Activated T-cell treated with anti-CD3 and anti-CD28 coated beads for 24 hours (primary cell): ENCODE results near the gene OPCML.

ENCODE experiments used
- DNase-seq: peaks from one replicate; pipeline ENCODE4 v3.0.0-alpha.2; 2020; ENCODE audit warnings: low read depth

The OPCML gene

DNA sequence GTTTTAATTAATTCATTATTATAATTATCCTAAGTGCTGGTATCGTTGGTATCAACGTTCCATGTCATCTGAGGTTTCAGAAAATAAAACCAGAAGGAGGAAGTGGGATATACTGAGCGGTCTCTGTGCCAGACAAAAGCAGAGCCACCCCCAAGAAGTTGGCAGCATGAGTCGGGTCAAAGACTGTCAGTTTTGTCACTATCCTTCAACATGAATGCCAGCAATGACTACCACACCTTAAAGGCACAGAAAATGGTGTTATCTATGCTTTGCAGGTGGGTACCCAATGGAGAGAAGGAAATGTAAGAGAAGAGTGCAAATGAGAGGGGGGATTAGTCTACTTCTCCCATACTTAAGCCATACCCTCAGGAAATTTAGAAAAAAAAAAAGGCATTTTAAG, 408.5 kb downstream of the OPCML start:
- DNase-seq: no peak

GRCh38 chr11:133123366-133123765, 408.9 kb downstream of the OPCML start:
- DNase-seq: no peak

GRCh38 chr11:133122256-133122655, 410.0 kb downstream of the OPCML start:
- no peak for DNase-seq

GRCh38 chr11:133118563-133119268, 413.6 kb downstream of the OPCML start:
- no peak for DNase-seq

GRCh38 chr11:133115099-133115498, 417.2 kb downstream of the OPCML start:
- no peak for DNase-seq

GRCh38 chr11:133107763-133108162, 424.5 kb downstream of the OPCML start:
- no peak for DNase-seq

DNA sequence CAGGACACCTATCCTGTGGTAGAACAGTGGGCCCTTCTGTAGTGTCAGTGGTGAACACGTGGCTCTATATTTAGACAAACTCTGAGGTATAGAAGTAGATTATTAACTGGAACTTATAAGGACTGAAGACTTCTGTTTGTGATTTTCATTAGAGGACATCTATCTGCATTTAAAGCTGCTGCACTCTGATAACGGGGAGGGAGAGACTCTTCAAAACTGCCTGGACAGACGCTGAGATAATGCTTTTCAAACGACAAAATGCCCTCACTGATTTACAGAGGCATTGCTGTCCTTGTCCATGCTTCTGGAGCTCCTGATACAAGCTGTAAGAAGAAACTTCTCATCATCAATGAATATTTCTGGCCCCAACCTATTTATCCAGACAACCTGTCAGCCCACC, 425.2 kb downstream of the OPCML start:
- DNase-seq: no peak

DNA sequence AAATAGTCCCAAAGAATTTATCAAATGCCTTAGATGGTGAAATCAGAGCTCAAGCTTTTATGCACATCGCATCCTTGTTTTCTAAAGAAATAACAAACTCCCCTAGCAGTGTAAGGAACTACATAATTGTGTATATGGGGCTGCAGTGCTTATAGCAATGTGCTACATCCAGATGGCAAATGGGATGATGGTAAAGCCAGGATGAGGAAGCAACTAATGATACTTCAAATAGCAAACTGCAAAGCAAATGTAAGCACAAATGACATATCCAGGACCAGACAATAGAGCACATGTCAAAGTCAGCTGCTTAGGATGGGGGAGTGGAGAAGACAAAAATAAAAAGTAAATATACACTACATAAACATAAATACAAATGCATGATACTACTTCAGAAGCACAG, 425.9 kb downstream of the OPCML start:
- DNase-seq: no peak

- DNase-seq: no peak
Measured at GRCh38 chr11:133104009-133104744, 428.1 kb downstream of the OPCML start.

DNA sequence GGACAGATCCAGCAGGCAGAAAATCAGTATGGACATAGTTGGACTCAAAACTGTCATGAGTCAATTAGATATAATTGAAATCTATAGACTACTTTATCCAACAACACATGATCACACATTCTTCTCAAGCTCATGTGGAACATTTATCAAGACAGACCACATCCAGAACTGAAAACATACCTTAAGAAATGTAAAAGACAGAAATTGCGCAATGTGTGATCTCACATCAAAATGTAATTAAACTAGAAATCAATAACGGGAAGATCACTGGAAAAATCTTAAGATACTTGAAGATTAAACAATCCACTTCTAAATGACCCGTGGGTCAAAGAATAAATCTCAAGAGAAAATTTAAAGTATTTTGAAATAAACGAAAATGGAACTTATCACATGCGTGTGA, 435.3 kb downstream of the OPCML start:
- no peak for DNase-seq

GRCh38 chr11:133086518-133086917, 445.8 kb downstream of the OPCML start:
- DNase-seq: no peak

DNA sequence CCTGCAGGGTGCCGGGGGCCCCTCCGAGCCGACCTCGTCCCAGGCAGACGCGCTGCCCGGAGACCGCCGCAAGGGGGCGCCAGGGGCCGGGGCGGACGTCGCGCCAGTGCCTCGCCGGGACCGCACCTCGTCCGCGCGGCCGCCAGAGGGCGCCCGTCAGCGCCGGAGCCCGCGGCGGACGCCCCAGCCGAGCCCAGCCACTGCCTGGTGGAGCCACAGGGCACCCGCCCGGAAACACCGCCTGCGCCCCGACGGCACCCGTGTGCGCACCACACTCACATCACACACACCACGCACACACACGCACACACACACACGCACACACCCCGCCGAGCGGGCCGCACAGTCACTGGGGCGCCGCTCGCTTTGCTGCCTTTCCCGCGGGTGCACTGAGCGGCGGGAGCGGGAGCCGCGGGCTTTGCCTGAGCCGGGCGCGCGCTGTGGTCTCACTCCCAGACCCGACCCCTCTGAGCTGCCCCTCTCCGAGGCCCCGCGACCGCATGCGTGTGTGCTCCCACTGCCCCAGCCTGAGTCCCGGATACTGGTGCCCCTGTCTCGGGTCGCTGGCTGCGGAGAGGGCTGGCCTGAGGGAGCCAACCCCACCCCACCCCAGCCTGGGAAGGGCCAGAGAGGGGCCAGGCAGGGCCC, 449.3 kb downstream of the OPCML start:
- peak; percentile 45 for DNase-seq

DNA sequence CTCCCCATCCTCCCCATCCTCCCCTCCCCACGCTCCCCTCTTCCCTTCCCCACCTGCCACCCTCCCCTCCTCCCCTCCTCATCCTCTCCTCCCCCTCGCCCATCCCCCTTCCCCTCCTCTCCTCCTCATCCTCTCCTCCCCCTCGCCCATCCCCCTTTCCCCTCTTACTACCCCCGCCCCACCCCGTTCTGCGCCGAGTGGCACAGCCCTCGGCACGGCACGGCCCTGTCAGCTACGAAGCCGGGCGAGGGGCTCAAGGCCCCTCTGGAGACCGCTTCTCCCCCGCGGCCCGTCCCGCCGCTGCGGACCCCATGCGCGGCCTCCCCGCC, 449.9 kb downstream of the OPCML start:
- DNase-seq: no peak

DNA sequence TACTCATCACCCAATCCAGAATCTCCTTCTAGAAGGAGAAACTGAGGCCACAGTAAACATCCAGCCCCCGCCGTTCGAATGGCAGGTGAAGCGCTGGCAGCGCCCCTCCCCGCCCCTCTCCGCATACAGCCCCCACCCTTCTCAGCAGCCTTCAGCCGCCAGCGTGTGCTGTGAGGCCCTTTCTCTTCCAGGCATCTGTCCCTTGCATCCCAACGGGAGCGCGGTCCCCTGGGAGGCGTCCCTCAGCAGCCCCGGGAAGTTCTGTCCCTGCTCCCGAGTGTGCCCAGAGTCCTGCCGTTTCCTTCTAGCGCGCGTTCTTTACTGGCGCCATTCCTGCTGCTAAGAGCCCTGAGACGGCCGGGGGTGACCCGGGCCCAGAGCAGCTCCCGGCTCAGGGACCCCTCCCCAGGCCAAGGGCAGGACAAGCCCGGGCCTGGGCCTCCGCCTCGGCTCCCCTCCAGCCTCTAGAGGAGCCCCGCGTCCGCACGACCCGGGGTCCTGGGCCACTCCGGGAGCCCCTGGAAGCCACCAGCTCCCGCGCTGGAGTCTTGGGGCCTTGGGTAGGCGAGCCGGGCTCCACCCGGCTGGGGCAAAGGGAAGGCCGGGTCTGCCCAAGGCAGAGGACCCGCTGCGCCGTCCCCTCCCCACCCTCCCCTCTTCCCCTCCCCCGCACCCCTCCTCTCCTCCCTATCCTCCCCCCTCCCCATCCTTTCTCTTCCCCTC, 450.4 kb downstream of the OPCML start:
- no peak for DNase-seq

- DNase-seq: no peak
Measured at GRCh38 chr11:133081020-133081419, 451.3 kb downstream of the OPCML start.

GRCh38 chr11:133078591-133079404, 453.5 kb downstream of the OPCML start:
- DNase-seq: no peak

DNA sequence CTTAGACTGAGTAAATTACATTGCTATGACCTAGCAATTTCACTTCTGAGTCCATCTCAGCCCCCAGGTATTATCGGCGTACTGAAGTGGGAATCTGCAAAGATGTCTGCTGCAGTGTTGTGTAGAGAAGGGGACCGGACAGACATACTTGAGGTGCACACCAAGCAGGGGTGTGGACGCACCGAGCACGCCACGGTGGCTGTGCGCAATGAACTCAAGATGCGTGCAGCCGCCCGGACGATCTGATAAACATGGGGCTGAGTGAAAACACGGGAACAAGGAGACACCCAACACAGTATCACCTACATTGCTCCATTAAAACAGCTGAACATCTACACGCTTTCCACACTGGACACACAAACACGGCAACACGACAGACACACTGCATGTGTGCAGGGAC, 454.3 kb downstream of the OPCML start:
- no peak for DNase-seq

DNA sequence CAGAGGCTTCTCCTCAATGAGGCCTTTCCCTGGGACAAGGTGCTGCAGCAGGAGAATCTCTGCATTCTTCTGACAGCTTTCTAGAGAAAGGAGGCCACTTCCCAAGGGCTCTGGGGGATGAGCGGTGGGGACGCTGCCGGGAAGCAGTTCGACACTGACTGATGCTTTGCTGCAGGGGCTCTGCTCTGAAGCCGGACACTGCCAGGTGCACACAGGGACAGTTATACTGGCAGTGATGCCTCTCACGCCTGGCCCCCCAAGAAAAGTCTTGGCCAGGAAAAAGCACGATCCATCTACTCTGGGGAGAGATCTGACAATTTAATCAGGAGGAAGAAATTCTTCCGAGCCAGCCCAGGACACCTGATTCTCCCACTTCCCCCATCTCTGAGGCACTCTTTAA, 456.9 kb downstream of the OPCML start:
- no peak for DNase-seq

- DNase-seq: no peak
Measured at GRCh38 chr11:133072858-133073582, 459.3 kb downstream of the OPCML start.

GRCh38 chr11:133072378-133072777, 459.9 kb downstream of the OPCML start:
- DNase-seq: no peak

DNA sequence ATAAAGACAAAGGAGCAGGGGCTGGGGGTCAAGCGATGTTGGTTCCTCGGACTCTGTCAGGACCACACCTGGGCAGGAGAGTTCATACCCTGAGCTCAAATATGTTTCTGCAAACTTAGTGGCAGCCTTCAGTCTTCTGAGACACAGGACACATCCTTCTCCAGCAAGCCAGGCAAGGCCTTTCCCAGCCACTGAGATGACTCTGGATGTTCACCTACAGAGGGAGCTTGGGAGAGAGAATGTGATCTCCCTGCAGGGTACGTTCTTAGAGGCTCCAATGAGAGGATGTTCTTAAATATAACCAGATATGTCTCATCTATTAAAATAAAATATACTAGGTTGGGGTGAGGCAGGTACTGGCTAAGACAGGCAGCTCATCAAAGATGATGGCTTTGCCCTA, 461.5 kb downstream of the OPCML start:
- DNase-seq: no peak
